K562 (cell line): ENCODE results near the gene DGCR6L. TPM values are rescaled to one million over a fixed set of nuclear protein-coding genes. Genes with fewer than 3 reads are reported as not detected.
"Not testable (repeated sequence)": the region's sequence is repeated elsewhere in the genome, so short reads cannot be mapped to it uniquely, and the experiment has no call there.

Experiments
- ARHGAP35 ChIP-seq: fragments of 450-650 bp; IDR thresholded peaks from 2 replicates; pipeline ENCODE4 v1.6.1; 2018; ENCODE audit not compliant: partially characterized antibody
- ATF2 ChIP-seq: sonication (generic); formaldehyde crosslinking; IDR thresholded peaks from 2 replicates; pipeline ENCODE4 v1.8.1; 2022; ENCODE audit warnings: missing genetic modification reagents
- ETV5 ChIP-seq: sonication (generic); formaldehyde crosslinking; IDR thresholded peaks from 2 replicates; pipeline ENCODE4 v1.4.0; 2020; ENCODE audit warnings: low read depth, mild to moderate bottlenecking, missing genetic modification reagents
- TEAD1 ChIP-seq, 2 experiments: fragments of 450-650 bp in 1 of 2; sonication (generic) in 1 of 2; formaldehyde crosslinking; IDR thresholded peaks; 2 replicates each; pipeline versions ENCODE4 v1.4.0 to v1.8.0; 2020 to 2022; ENCODE audit warnings: mild to moderate bottlenecking in 2 of 2, missing genetic modification reagents in 1 of 2
- ZNF217 ChIP-seq: sonication (generic); formaldehyde crosslinking; IDR thresholded peaks from 2 replicates; pipeline ENCODE4 v1.8.0; 2022; ENCODE audit warnings: mild to moderate bottlenecking, missing genetic modification reagents
- ZNF232 ChIP-seq: sonication (generic); formaldehyde crosslinking; IDR thresholded peaks from 2 replicates; pipeline ENCODE4 v1.8.0; 2022; ENCODE audit warnings: mild to moderate bottlenecking, missing genetic modification reagents
- ZNF277 ChIP-seq: fragments of 250-450 bp; sonication (Bioruptor Pico); IDR thresholded peaks from 2 replicates; pipeline ENCODE4 v1.8.0; 2022; ENCODE audit warnings: inconsistent platforms, mild to moderate bottlenecking, moderate library complexity, borderline replicate concordance
- polyA plus RNA-seq, 8 experiments: library from polyadenylated mRNA; depleted of rRNA in 4 of 8; stranded (reverse) in 5 of 8; unstranded in 3 of 8; fragments of >200 nt; fragmentation: Nextera tagmentation in 2 of 8; fragmentation: Illumina TruSeq in 1 of 8; extraction: Ambion mirVana in 2 of 8; extraction: Trizol in 1 of 8; gene quantifications; 2 replicates each; pipeline versions ENCODE4 v1.2.1 to v1.2.3, GENCODE V29; 2011 to 2014; ENCODE audit warnings: inconsistent platforms in 1 of 8, missing spikeins in 1 of 8
- total RNA-seq, 7 experiments: library from RNA; depleted of rRNA in 6 of 7; stranded (reverse); fragments of >200 nt in 6 of 7; fragmentation: Illumina TruSeq in 2 of 7; extraction: Trizol in 2 of 7; gene quantifications; 2 replicates each; pipeline versions ENCODE4 v1.2.1 to v1.2.3, GENCODE V29; 2011 to 2021; ENCODE audit warnings: low replicate concordance in 1 of 7
- TF ChIP-seq, protein P1 (sequence below): fragments of 450-650 bp; formaldehyde crosslinking; IDR thresholded peaks from 2 replicates; pipeline ENCODE4 v1.4.0; 2020; ENCODE audit warnings: mild to moderate bottlenecking, moderate library complexity
- TF ChIP-seq, protein P2 (sequence below): sonication (generic); formaldehyde crosslinking; IDR thresholded peaks from 2 replicates; pipeline ENCODE4 v1.8.0; 2023; ENCODE audit warnings: mild to moderate bottlenecking, missing genetic modification reagents
- TF ChIP-seq, protein P3 (sequence below), 2 experiments: fragments of 450-650 bp in 1 of 2; sonication (generic) in 1 of 2; formaldehyde crosslinking in 1 of 2; IDR thresholded peaks; 2 replicates each; pipeline versions ENCODE4 v1.7.1 to v1.9.0; 2016 to 2022; ENCODE audit warnings: inconsistent platforms in 1 of 2, mild to moderate bottlenecking in 1 of 2, missing genetic modification reagents in 1 of 2

The DGCR6L gene
- total and polyA plus RNA-seq, 9 of the 15 experiments (the other 6 are each of a cell fraction or from before 2014, with no cell fraction given): 3.6 to 151 (median 51.0) TPM

- TF ChIP-seq ZNF277 (CRISPR knock-in tag) (0 out of 2 replicates have a peak, but pooled peaks have one; percentile 35), ATF2 (CRISPR knock-in tag) (0 out of 2 replicates have a peak, but pooled peaks have one; percentile 51), ZNF217 (0 out of 2 replicates have a peak, but pooled peaks have one; percentile 58), TEAD1 (CRISPR knock-in tag; IDR thresholded peaks at IDR 0.05) (peak in 1 of 2 experiments; percentile 73; a peak in 1 of 4 replicates), ETV5 (CRISPR knock-in tag) (0 out of 2 replicates have a peak, but pooled peaks have one; percentile 43), ARHGAP35 (peak; percentile 16), ZNF232 (CRISPR knock-in tag) (0 out of 2 replicates have a peak, but pooled peaks have one; percentile 38)
- TF ChIP-seq, protein P1, sequence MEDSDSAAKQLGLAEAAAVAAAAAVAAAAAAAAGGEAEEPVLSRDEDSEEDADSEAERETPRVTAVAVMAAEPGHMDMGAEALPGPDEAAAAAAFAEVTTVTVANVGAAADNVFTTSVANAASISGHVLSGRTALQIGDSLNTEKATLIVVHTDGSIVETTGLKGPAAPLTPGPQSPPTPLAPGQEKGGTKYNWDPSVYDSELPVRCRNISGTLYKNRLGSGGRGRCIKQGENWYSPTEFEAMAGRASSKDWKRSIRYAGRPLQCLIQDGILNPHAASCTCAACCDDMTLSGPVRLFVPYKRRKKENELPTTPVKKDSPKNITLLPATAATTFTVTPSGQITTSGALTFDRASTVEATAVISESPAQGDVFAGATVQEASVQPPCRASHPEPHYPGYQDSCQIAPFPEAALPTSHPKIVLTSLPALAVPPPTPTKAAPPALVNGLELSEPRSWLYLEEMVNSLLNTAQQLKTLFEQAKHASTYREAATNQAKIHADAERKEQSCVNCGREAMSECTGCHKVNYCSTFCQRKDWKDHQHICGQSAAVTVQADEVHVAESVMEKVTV: 0 out of 2 replicates have a peak, but pooled peaks have one; percentile 25
- TF ChIP-seq, protein P2, sequence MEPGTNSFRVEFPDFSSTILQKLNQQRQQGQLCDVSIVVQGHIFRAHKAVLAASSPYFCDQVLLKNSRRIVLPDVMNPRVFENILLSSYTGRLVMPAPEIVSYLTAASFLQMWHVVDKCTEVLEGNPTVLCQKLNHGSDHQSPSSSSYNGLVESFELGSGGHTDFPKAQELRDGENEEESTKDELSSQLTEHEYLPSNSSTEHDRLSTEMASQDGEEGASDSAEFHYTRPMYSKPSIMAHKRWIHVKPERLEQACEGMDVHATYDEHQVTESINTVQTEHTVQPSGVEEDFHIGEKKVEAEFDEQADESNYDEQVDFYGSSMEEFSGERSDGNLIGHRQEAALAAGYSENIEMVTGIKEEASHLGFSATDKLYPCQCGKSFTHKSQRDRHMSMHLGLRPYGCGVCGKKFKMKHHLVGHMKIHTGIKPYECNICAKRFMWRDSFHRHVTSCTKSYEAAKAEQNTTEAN (CRISPR knock-in tag): peak; percentile 73; the same call in 1 of the 2 replicates
- TF ChIP-seq, protein P3, sequence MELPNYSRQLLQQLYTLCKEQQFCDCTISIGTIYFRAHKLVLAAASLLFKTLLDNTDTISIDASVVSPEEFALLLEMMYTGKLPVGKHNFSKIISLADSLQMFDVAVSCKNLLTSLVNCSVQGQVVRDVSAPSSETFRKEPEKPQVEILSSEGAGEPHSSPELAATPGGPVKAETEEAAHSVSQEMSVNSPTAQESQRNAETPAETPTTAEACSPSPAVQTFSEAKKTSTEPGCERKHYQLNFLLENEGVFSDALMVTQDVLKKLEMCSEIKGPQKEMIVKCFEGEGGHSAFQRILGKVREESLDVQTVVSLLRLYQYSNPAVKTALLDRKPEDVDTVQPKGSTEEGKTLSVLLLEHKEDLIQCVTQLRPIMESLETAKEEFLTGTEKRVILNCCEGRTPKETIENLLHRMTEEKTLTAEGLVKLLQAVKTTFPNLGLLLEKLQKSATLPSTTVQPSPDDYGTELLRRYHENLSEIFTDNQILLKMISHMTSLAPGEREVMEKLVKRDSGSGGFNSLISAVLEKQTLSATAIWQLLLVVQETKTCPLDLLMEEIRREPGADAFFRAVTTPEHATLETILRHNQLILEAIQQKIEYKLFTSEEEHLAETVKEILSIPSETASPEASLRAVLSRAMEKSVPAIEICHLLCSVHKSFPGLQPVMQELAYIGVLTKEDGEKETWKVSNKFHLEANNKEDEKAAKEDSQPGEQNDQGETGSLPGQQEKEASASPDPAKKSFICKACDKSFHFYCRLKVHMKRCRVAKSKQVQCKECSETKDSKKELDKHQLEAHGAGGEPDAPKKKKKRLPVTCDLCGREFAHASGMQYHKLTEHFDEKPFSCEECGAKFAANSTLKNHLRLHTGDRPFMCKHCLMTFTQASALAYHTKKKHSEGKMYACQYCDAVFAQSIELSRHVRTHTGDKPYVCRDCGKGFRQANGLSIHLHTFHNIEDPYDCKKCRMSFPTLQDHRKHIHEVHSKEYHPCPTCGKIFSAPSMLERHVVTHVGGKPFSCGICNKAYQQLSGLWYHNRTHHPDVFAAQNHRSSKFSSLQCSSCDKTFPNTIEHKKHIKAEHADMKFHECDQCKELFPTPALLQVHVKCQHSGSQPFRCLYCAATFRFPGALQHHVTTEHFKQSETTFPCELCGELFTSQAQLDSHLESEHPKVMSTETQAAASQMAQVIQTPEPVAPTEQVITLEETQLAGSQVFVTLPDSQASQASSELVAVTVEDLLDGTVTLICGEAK (IDR thresholded peaks at IDR 0.05): not testable (repeated sequence)
- TF ChIP-seq, protein P3 (CRISPR knock-in tag; IDR thresholded peaks at IDR 0.05): peak; percentile 43; the same call in 1 of the 2 replicates
Observed at GRCh38 chr22:20321552-20322211, 1.8 kb upstream of the DGCR6L start (continued).
